Adrenal gland (tissue), 19 donors: Measurements from ENCODE around the gene SHTN1. TPM values are rescaled to one million over a fixed set of nuclear protein-coding genes. Genes with fewer than 3 reads are reported as not detected.

ENCODE experiments used
- DNase-seq, 7 donors: peaks; one replicate each; pipeline ENCODE4 v3.0.0-alpha.2; 2019 to 2020
- H3K27ac ChIP-seq, 5 donors: fragments of 200-600 bp; sonication (generic) in 4 of 5; 1 replicate in 3 of 5; 2 replicates in 2 of 5; pipeline versions ENCODE4 v1.5.1 to v1.8.0; 2016 to 2020; ENCODE audit warnings: mild to moderate bottlenecking in 1 of 5
- H3K27me3 ChIP-seq: fragments of 200-600 bp; 2 replicates; pipeline ENCODE4 v1.8.0; 2021
- H3K36me3 ChIP-seq, 2 donors: fragments of 200-600 bp; replicated peaks in 1 of 2; 1 replicate in 1 of 2; 2 replicates in 1 of 2; pipeline versions ENCODE4 v1.5.1 to v1.8.0; 2018 to 2022
- H3K4me1 ChIP-seq, 2 donors: fragments of 200-600 bp; replicated peaks in 1 of 2; 1 replicate in 1 of 2; 2 replicates in 1 of 2; pipeline versions ENCODE4 v1.5.1 to v1.8.0; 2018 to 2021
- H3K4me3 ChIP-seq, 4 donors: fragments of 200-600 bp; sonication (generic) in 3 of 4; one replicate each; pipeline ENCODE4 v1.5.1; 2016 to 2018
- H3K9me3 ChIP-seq, 3 donors: fragments of 200-600 bp; sonication (generic) in 1 of 3; replicated peaks in 1 of 3; 1 replicate in 2 of 3; 2 replicates in 1 of 3; pipeline versions ENCODE4 v1.5.1 to v1.8.0; 2016 to 2021
- POLR2A ChIP-seq, 2 donors: fragments of 450-650 bp; IDR thresholded peaks; one replicate each; pipeline ENCODE4 v1.6.1; 2017; ENCODE audit warnings: antibody characterized with exemption in 2 of 2, mild to moderate bottlenecking in 2 of 2, moderate library complexity in 1 of 2
- WGBS, 4 donors: extraction: QIAGEN DNeasy Blood & Tissue Kit in 2 of 4; methylation state at CpG; one replicate each; pipeline versions ENCODE4 v1.1.5 to v1.1.7; 2013 to 2017; 5-methylcytosine and 5-hydroxymethylcytosine counted together
- intact Hi-C, 2 donors: fragments of 100-400 bp; cut with DNase I; formaldehyde crosslinking; loops; one replicate each; pipeline versions ENCODE4 v1.14.1 to v1.15.0; 2022 to 2023
- long read RNA-seq, 10 donors: library from polyadenylated mRNA in 3 of 10; unstranded in 2 of 10; stranded (forward) in 1 of 10; transcript quantifications; one replicate each; pipeline ENCODE4 v2.0.0 and lab custom pipeline, GENCODE V29; 2021 to 2026
- polyA plus RNA-seq, 3 donors: library from polyadenylated mRNA; stranded (reverse); fragments of 200-250 nt in 2 of 3; fragments of 350-450 nt in 1 of 3; fragmentation: Illumina TruSeq in 1 of 3; extraction: RNeasy Lipid Tissue Mini Kit (QIAGEN cat#74804) in 1 of 3; gene quantifications; one replicate each; pipeline ENCODE4 v1.2.3, GENCODE V29; 2013 to 2014
- total RNA-seq, 9 donors: library from RNA; depleted of rRNA in 4 of 9; stranded (reverse); fragments of >200 nt in 4 of 9; fragments of 120-200 nt in 1 of 9; fragmentation: NEBNext Ultra II Directional in 1 of 9; extraction: Animal tissue kit (Norgen Biotek cat#: 25700) in 1 of 9; gene quantifications; one replicate each; pipeline versions ENCODE4 v1.1.0 to v1.2.4, GENCODE V29; 2013 to 2023
- TF ChIP-seq, protein P1 (sequence below), 6 experiments: fragments of 450-650 bp in 4 of 6; fragments of 200-600 bp in 2 of 6; sonication (generic) in 1 of 6; IDR thresholded peaks; 1 replicate in 5 of 6; 2 replicates in 1 of 6; pipeline versions ENCODE4 v1.5.1 to v1.8.0; 2016 to 2021; ENCODE audit warnings: antibody characterized with exemption in 6 of 6, mild to moderate bottlenecking in 2 of 6, moderate library complexity in 1 of 6
- donor health status: healthy with polysubstance abuse.
- donor health status: Bipolar disorder and iron deficiency.
- donor health status: DM: yes; HTN: yes; CAD: no.
- donor health status: DM: no; HTN: no; CAD: no.
- donor health status: DM: no; HTN: no; CAD: no.
- donor health status: DM: yes; HTN: yes; CAD: no.

Gene SHTN1, protein sequence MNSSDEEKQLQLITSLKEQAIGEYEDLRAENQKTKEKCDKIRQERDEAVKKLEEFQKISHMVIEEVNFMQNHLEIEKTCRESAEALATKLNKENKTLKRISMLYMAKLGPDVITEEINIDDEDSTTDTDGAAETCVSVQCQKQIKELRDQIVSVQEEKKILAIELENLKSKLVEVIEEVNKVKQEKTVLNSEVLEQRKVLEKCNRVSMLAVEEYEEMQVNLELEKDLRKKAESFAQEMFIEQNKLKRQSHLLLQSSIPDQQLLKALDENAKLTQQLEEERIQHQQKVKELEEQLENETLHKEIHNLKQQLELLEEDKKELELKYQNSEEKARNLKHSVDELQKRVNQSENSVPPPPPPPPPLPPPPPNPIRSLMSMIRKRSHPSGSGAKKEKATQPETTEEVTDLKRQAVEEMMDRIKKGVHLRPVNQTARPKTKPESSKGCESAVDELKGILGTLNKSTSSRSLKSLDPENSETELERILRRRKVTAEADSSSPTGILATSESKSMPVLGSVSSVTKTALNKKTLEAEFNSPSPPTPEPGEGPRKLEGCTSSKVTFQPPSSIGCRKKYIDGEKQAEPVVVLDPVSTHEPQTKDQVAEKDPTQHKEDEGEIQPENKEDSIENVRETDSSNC
- total RNA-seq (10 to 100 TPM in 8 of 9 donors, 1 to 10 TPM in 1; 9.6 to 26.0 (median 18.6) TPM), polyA plus RNA-seq (10 to 100 TPM in 2 of 3 donors, 1 to 10 TPM in 1; 8.8 to 30.3 (median 14.6) TPM)
- long read RNA-seq, donor 1, full-length matches to known transcripts: 3 of 8 reads
- long read RNA-seq, donor 1, partial matches to known transcripts: 5 of 8 reads
- long read RNA-seq, donor 1, other reads (novel, unspliced or antisense): 0 of 8 reads
- long read RNA-seq, donor 2, full-length matches to known transcripts: 3 of 3 reads
- long read RNA-seq, donor 2, partial matches to known transcripts: 0 of 3 reads
- long read RNA-seq, donor 2, other reads (novel, unspliced or antisense): 0 of 3 reads
- long read RNA-seq, donor 3: 0 reads
- long read RNA-seq, donor 4, full-length matches to known transcripts: 7 of 20 reads
- long read RNA-seq, donor 4, partial matches to known transcripts: 11 of 20 reads
- long read RNA-seq, donor 4, other reads (novel, unspliced or antisense): 2 of 20 reads
- long read RNA-seq, donor 5, full-length matches to known transcripts: 32 of 38 reads
- long read RNA-seq, donor 5, partial matches to known transcripts: 4 of 38 reads
- long read RNA-seq, donor 5, other reads (novel, unspliced or antisense): 2 of 38 reads
- long read RNA-seq, donor 6, full-length matches to known transcripts: 3 of 10 reads
- long read RNA-seq, donor 6, partial matches to known transcripts: 5 of 10 reads
- long read RNA-seq, donor 6, other reads (novel, unspliced or antisense): 2 of 10 reads
- long read RNA-seq, donor 7: 0 reads
- long read RNA-seq, donor 8, full-length matches to known transcripts: 4 of 12 reads
- long read RNA-seq, donor 8, partial matches to known transcripts: 8 of 12 reads
- long read RNA-seq, donor 8, other reads (novel, unspliced or antisense): 0 of 12 reads
- long read RNA-seq, donor 9, full-length matches to known transcripts: 1 of 1 reads
- long read RNA-seq, donor 9, partial matches to known transcripts: 0 of 1 reads
- long read RNA-seq, donor 9, other reads (novel, unspliced or antisense): 0 of 1 reads
- long read RNA-seq, donor 10, full-length matches to known transcripts: 3 of 3 reads
- long read RNA-seq, donor 10, partial matches to known transcripts: 0 of 3 reads
- long read RNA-seq, donor 10, other reads (novel, unspliced or antisense): 0 of 3 reads

DNA sequence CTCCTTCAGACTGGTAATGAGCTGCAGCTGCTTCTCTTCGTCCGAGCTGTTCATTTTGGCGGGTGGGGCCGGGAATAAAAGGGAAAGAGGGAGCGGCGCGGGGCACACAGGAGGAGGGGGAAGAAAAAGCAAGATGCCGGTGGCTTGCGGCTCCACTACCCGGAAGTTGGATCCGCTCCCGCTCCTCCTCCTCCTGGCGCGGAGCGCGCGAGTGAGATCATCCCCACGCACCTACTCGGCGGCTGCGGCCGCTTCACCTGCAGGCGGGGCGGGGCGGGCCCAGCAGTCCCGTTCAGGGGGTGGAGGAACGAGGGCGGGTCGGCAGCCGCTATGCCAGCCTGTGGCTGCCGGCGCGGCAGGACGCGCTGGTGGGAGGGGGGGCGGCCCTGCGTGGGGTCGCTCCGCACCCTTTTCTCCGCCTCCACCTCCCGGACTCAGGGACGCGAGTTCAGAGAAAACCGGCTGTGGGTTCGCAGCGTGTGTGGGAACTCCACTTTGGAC is at the start of gene SHTN1:
Gene SHTN1 (minus strand): TSS at position 162 of the 501 bp plus-strand sequence. CDS start 108 bp downstream, at position 54.
- DNase-seq: peak; percentile 74 to 84 (median 80)
- H3K27me3 ChIP-seq: no peaks in the 10 kb centered on the region
- intact Hi-C loops: no loop called here
- no peaks in the 10 kb centered on the region for H3K36me3 ChIP-seq
- H3K27ac ChIP-seq: peak within 1 kb of the TSS; percentile 85 to 93 (median 89)
- peaks cover 3 to 9% of the 10 kb centered on the region in 2 donors for H3K4me1 ChIP-seq
- H3K9me3 ChIP-seq: no peaks in the 10 kb centered on the region
- 0 to 2% (median 2%) methylated on average over 9 to 45 of the region's 46 CpGs for WGBS, 4 donors
- peak; percentile 42 to 56 for TF ChIP-seq POLR2A (IDR thresholded peaks at IDR 0.05)
- TF ChIP-seq, protein P1, sequence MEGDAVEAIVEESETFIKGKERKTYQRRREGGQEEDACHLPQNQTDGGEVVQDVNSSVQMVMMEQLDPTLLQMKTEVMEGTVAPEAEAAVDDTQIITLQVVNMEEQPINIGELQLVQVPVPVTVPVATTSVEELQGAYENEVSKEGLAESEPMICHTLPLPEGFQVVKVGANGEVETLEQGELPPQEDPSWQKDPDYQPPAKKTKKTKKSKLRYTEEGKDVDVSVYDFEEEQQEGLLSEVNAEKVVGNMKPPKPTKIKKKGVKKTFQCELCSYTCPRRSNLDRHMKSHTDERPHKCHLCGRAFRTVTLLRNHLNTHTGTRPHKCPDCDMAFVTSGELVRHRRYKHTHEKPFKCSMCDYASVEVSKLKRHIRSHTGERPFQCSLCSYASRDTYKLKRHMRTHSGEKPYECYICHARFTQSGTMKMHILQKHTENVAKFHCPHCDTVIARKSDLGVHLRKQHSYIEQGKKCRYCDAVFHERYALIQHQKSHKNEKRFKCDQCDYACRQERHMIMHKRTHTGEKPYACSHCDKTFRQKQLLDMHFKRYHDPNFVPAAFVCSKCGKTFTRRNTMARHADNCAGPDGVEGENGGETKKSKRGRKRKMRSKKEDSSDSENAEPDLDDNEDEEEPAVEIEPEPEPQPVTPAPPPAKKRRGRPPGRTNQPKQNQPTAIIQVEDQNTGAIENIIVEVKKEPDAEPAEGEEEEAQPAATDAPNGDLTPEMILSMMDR (IDR thresholded peaks at IDR 0.05): no peak
- peak within 1 kb of the TSS; percentile 37 to 91 (median 81) for H3K4me3 ChIP-seq

- H3K9me3 ChIP-seq: no peaks in the 10 kb centered on the region
- DNase-seq: no peak
- H3K4me3 ChIP-seq: no peak overlapping the region
- H3K4me1 ChIP-seq: no peaks in the 10 kb centered on the region
- no peaks in the 10 kb centered on the region for H3K36me3 ChIP-seq
- intact Hi-C loops: no loop called here
- WGBS, 4 donors: 71 to 88% (median 79%) methylated on average over 1 of the region's 1 CpG
- H3K27ac ChIP-seq: no peak overlapping the region
- H3K27me3 ChIP-seq: peaks cover 4% of the 10 kb centered on the region
- TF ChIP-seq, protein P1 (IDR thresholded peaks at IDR 0.05): no peak
- TF ChIP-seq POLR2A (IDR thresholded peaks at IDR 0.05): no peak
These were observed 48.5 kb upstream of the SHTN1 start for GRCh38 chr10:117053482-117053881.

DNA sequence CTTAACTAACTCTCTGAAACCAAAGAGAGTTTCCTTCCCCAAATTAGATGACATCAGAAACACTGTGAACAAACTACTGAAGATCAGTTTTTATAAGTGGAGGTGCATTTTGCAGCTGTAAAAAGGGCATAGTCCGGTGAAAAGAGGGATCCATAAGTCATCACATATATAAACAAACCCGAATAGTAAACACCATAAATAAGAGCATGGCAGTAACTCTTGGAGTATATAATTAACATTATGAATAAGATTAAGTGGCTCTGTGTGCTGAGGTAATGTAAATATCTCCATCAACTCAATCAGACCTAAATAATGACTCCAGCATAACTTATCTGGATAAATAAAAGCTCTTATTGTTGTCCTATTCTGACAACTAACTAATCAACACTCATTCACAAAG is 43.0 kb upstream of the SHTN1 start:
- no peaks in the 10 kb centered on the region for H3K9me3 ChIP-seq
- no peak for DNase-seq
- TF ChIP-seq POLR2A (IDR thresholded peaks at IDR 0.05): no peak
- TF ChIP-seq, protein P1 (IDR thresholded peaks at IDR 0.05): no peak
- WGBS, 4 donors: 70 to 79% (median 75%) methylated on average over 2 of the region's 2 CpGs
- no peaks in the 10 kb centered on the region for H3K27me3 ChIP-seq
- H3K4me1 ChIP-seq: no peaks in the 10 kb centered on the region
- H3K4me3 ChIP-seq: no peak overlapping the region
- intact Hi-C loops: no loop called here
- no peaks in the 10 kb centered on the region for H3K36me3 ChIP-seq
- no peak overlapping the region for H3K27ac ChIP-seq
